GM12874 (cell line): ENCODE results near the gene CMTM4.

Experiments
- CTCF ChIP-seq: IDR thresholded peaks from 2 replicates; pipeline ENCODE4 v1.5.1; 2011; ENCODE audit warnings: low read depth, mild to moderate bottlenecking, control low read depth, low read length, moderate library complexity; ENCODE audit not compliant: insufficient read depth

Gene CMTM4

GRCh38 chr16:66714654-66715307 lies 18.2 kb upstream of the CMTM4 start:
- TF ChIP-seq CTCF = no peak

- no peak for TF ChIP-seq CTCF
These were observed 17.5 kb upstream of the CMTM4 start for GRCh38 chr16:66714062-66714461.

- TF ChIP-seq CTCF = no peak
These were observed 16.5 kb upstream of the CMTM4 start for GRCh38 chr16:66713076-66713475.

GRCh38 chr16:66712512-66712911 lies 16.0 kb upstream of the CMTM4 start:
- no peak for TF ChIP-seq CTCF

GRCh38 chr16:66711581-66711980 lies 15.0 kb upstream of the CMTM4 start:
- no peak for TF ChIP-seq CTCF

- TF ChIP-seq CTCF = no peak
These were observed 9.9 kb upstream of the CMTM4 start for GRCh38 chr16:66706506-66706880.

- no peak for TF ChIP-seq CTCF
These were observed 9.4 kb upstream of the CMTM4 start for GRCh38 chr16:66705790-66706505.
